Activated effector memory CD4-positive, alpha-beta T cell treated with anti-CD3 and anti-CD28 coated beads, Interleukin-2, amount 50 U/mL, for 16 hours (primary cell): ENCODE measurements around the gene SH3RF1.
"Not testable (repeated sequence)": the region's sequence is repeated elsewhere in the genome, so short reads cannot be mapped to it uniquely, and the experiment has no call there.

Experiments
- DNase-seq: peaks from one replicate; pipeline ENCODE4 v3.0.0-alpha.2; 2020

The SH3RF1 gene

GRCh38 chr4:169270810-169271691 is at the start of gene SH3RF1:
Gene SH3RF1, minus strand, starts transcription at chr4:169270956. Its CDS starts 1,744 bp downstream, at chr4:169269212.
- no peak for DNase-seq

GRCh38 chr4:169315530-169316343 is 45.0 kb upstream of the SH3RF1 start:
- no peak for DNase-seq

- DNase-seq, result no peak
Observed at GRCh38 chr4:169314906-169315305, 44.1 kb upstream of the SH3RF1 start.

GRCh38 chr4:169313732-169314131 is 43.0 kb upstream of the SH3RF1 start:
- no peak for DNase-seq

GRCh38 chr4:169312690-169313422 is 42.1 kb upstream of the SH3RF1 start:
- DNase-seq, result no peak

- no peak for DNase-seq
Observed at GRCh38 chr4:169311643-169312365, 41.0 kb upstream of the SH3RF1 start.

GRCh38 chr4:169309326-169309967 is 38.7 kb upstream of the SH3RF1 start:
- DNase-seq, result no peak

GRCh38 chr4:169307576-169307975 is 36.8 kb upstream of the SH3RF1 start:
- no peak for DNase-seq

GRCh38 chr4:169305651-169306050 is 34.9 kb upstream of the SH3RF1 start:
- no peak for DNase-seq

GRCh38 chr4:169305173-169305572 is 34.4 kb upstream of the SH3RF1 start:
- DNase-seq, result no peak

- no peak for DNase-seq
Observed at GRCh38 chr4:169295822-169296221, 25.1 kb upstream of the SH3RF1 start.

GRCh38 chr4:169293343-169294176 is 22.8 kb upstream of the SH3RF1 start:
- no peak for DNase-seq

- DNase-seq, result not testable (repeated sequence)
Observed at GRCh38 chr4:169287983-169288382, 17.2 kb upstream of the SH3RF1 start.

GRCh38 chr4:169286562-169287301 is 16.0 kb upstream of the SH3RF1 start:
- no peak for DNase-seq

GRCh38 chr4:169283114-169283509 is 12.4 kb upstream of the SH3RF1 start:
- no peak for DNase-seq

GRCh38 chr4:169282429-169283113 is 11.8 kb upstream of the SH3RF1 start:
- DNase-seq, result no peak

- no peak for DNase-seq
Observed at GRCh38 chr4:169279108-169279507, 8.4 kb upstream of the SH3RF1 start.

- no peak for DNase-seq
Observed at GRCh38 chr4:169278624-169279023, 7.9 kb upstream of the SH3RF1 start.

GRCh38 chr4:169277838-169278237 is 7.1 kb upstream of the SH3RF1 start:
- not testable (repeated sequence) for DNase-seq

- DNase-seq, result no peak
Observed at GRCh38 chr4:169275180-169275579, 4.4 kb upstream of the SH3RF1 start.
